ENCODE results near the gene PCNX2.

The PCNX2 gene

DNA sequence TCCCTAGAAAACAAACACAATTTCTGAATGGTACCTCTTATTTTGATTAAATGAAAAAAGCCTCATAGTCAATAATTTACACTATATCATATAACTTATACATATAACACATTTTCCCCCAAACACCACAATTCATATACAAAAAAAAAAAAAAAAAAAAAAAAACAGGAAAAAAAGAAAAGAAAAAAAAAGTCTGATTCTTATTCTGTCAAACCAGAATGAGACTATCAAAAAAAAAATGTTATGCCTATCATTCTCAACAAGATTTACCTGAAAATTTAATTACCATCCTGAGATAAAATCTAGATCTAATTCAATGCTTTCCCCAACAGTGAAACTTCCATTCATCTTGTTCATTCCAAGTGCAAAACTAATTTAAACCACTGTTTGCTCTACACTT is 86.8 kb downstream of the PCNX2 start:
- TF ChIP-seq, protein P1, sequence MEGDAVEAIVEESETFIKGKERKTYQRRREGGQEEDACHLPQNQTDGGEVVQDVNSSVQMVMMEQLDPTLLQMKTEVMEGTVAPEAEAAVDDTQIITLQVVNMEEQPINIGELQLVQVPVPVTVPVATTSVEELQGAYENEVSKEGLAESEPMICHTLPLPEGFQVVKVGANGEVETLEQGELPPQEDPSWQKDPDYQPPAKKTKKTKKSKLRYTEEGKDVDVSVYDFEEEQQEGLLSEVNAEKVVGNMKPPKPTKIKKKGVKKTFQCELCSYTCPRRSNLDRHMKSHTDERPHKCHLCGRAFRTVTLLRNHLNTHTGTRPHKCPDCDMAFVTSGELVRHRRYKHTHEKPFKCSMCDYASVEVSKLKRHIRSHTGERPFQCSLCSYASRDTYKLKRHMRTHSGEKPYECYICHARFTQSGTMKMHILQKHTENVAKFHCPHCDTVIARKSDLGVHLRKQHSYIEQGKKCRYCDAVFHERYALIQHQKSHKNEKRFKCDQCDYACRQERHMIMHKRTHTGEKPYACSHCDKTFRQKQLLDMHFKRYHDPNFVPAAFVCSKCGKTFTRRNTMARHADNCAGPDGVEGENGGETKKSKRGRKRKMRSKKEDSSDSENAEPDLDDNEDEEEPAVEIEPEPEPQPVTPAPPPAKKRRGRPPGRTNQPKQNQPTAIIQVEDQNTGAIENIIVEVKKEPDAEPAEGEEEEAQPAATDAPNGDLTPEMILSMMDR (IDR thresholded peaks at IDR 0.05; ENCODE audit: low read depth, low read length): no peak
- H3K4me3 ChIP-seq (ENCODE audit: low read depth, low read length): no peak overlapping the region

GRCh38 chr1:233197940-233198339 is 97.6 kb downstream of the PCNX2 start:
- H3K4me3 ChIP-seq (ENCODE audit: low read depth, low read length): no peak overlapping the region
- TF ChIP-seq, protein P1 (IDR thresholded peaks at IDR 0.05; ENCODE audit: low read depth, low read length): no peak

- TF ChIP-seq, protein P1 (IDR thresholded peaks at IDR 0.05; ENCODE audit: low read depth, low read length): no peak
- H3K4me3 ChIP-seq (ENCODE audit: low read depth, low read length): no peak overlapping the region
Measured at GRCh38 chr1:233193741-233194140, 101.8 kb downstream of the PCNX2 start.

DNA sequence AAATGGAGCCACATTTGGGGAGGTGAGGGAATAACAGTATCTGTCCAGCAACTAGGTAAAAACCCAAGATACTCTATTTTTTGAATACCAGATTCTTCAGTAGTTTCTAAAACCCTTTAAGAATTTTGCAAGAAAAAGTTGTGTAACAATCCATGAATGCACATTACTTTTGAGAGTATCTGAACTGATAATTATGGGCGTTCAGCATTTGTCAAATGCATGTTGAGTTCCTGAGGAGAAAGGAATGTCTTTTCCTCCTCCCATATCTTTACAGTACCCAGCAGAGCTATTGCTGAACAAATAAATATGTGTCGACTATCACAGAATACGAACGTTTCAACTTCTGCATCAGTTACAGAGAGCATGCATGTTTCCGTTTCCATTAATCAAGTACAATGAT is 104.5 kb downstream of the PCNX2 start:
- TF ChIP-seq, protein P1 (IDR thresholded peaks at IDR 0.05; ENCODE audit: low read depth, low read length): no peak
- H3K4me3 ChIP-seq (ENCODE audit: low read depth, low read length): no peak overlapping the region

- TF ChIP-seq, protein P1 (IDR thresholded peaks at IDR 0.05; ENCODE audit: low read depth, low read length): no peak
- no peak overlapping the region for H3K4me3 ChIP-seq (ENCODE audit: low read depth, low read length)
Measured at GRCh38 chr1:233189526-233189925, 106.0 kb downstream of the PCNX2 start.

DNA sequence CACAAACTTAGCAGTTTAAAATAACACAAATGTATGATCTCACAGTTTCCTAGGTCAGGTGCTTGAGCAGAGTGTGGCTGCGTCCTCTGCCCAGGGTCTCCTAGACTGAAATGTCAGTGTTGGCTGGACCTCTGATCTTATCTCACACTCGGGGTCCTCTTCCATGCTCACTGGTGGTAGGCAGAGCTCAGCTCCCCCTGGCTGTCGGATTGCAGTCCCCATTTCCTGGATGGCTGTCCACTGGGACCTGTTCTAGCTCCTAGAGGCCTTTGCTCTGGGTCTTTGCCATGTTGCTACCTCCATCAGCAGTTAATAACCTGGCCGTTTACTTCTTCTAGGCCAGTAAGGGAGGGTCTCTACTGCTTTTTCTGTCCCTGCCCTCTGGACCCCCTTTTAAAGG is 107.5 kb downstream of the PCNX2 start:
- TF ChIP-seq, protein P1 (IDR thresholded peaks at IDR 0.05; ENCODE audit: low read depth, low read length): no peak
- no peak overlapping the region for H3K4me3 ChIP-seq (ENCODE audit: low read depth, low read length)

DNA sequence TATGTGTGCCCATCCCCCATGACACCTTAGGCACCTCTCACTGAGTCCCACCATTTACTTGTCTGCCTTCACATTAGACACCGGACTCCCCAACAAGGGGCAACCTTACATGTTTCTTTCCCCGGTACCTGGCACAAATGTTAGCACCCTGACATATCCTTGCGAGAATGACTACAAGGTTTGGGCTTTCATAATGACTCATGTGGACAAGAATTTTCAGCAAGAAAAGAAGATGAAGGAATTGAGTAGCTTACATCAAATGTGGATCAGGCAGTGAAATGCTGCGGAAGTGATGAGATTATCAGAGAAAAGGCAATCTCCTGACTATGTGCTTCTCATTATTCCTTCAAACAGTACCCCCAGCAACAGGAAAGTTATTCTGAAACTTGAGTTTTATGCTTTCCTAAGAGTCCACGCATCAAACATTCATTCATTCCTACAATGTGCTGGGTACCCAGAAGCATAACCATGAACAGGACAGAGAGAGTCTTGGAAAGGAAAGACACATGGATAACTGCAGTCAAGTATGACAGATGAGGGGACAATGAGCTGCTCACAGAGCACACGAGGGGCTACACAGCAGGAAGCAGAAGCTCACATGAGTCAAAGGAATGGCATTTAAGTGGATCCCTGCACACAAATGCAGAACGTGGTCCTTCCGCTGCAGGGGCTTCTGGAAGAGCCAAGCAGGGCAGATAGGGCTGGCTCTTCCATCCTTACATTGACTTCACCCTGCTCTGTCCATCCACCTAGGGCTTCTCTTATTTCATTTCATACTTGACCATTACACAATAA is 112.1 kb downstream of the PCNX2 start:
- TF ChIP-seq, protein P1 (IDR thresholded peaks at IDR 0.05; ENCODE audit: low read depth, low read length): no peak
- no peak overlapping the region for H3K4me3 ChIP-seq (ENCODE audit: low read depth, low read length)
